IgD-negative memory B cell (primary cell): ENCODE results near the gene LCN2. TPM values are rescaled to one million over a fixed set of nuclear protein-coding genes. Genes with fewer than 3 reads are reported as not detected.

Experiments used
- H3K27ac Mint-ChIP-seq, 3 donors: one replicate each; pipeline ENCODE4 v1.8.0; 2020 to 2022; ENCODE audit warnings: mild to moderate bottlenecking in 3 of 3, mixed read lengths in 3 of 3, moderate library complexity in 1 of 3
- H3K27me3 Mint-ChIP-seq: one replicate; pipeline ENCODE4 v1.8.0; 2021; ENCODE audit warnings: mixed read lengths
- H3K36me3 Mint-ChIP-seq: one replicate; pipeline ENCODE4 v1.8.0; 2020; ENCODE audit warnings: mild to moderate bottlenecking, mixed read lengths
- H3K4me1 Mint-ChIP-seq, 3 donors: one replicate each; pipeline ENCODE4 v1.8.0; 2020 to 2022; ENCODE audit warnings: mixed read lengths in 3 of 3, mild to moderate bottlenecking in 1 of 3
- H3K4me3 Mint-ChIP-seq, 4 donors: one replicate each; pipeline ENCODE4 v1.8.0; 2020 to 2022; ENCODE audit warnings: mild to moderate bottlenecking in 4 of 4, mixed read lengths in 4 of 4, moderate library complexity in 3 of 4
- H3K9me3 Mint-ChIP-seq, 3 donors: one replicate each; pipeline ENCODE4 v1.8.0; 2020 to 2021; ENCODE audit warnings: mixed read lengths in 3 of 3, mild to moderate bottlenecking in 1 of 3
- polyA plus RNA-seq: library from polyadenylated mRNA; unstranded; fragments of 300-500 nt; fragmentation: Illumina TruSeq; gene quantifications from one replicate; pipeline ENCODE4 v1.2.3, GENCODE V29; 2021

Gene LCN2
- polyA plus RNA-seq, 1 donor from 2014 or later = 1.5 TPM

- Mint-ChIP-seq H3K9me3 (no peaks in the 10 kb centered on the region), H3K27ac (peak overlapping the region in 2 of 3 donors; percentile 36 to 55), H3K36me3 (no peaks in the 10 kb centered on the region), H3K4me3 (peak overlapping the region; percentile 77 to 90 (median 85)), H3K4me1 (peaks cover 4 to 13% (median 9%) of the 10 kb centered on the region in 3 donors), H3K27me3 (no peaks in the 10 kb centered on the region)
Measured at GRCh38 chr9:128160603-128160987, 11.3 kb downstream of the LCN2 start.

- H3K4me3 Mint-ChIP-seq = peak overlapping the region; percentile 75 to 90 (median 85)
- peaks cover 4 to 13% (median 9%) of the 10 kb centered on the region in 3 donors for H3K4me1 Mint-ChIP-seq
- peak overlapping the region in 2 of 3 donors; percentile 36 to 55 for H3K27ac Mint-ChIP-seq
- no peaks in the 10 kb centered on the region for H3K27me3 Mint-ChIP-seq
- H3K9me3 Mint-ChIP-seq = no peaks in the 10 kb centered on the region
- no peaks in the 10 kb centered on the region for H3K36me3 Mint-ChIP-seq
Measured at GRCh38 chr9:128161215-128161902, 12.1 kb downstream of the LCN2 start.

GRCh38 chr9:128162215-128163026 is 13.2 kb downstream of the LCN2 start:
- peaks cover 4 to 13% (median 9%) of the 10 kb centered on the region in 3 donors for H3K4me1 Mint-ChIP-seq
- H3K9me3 Mint-ChIP-seq = no peaks in the 10 kb centered on the region
- H3K4me3 Mint-ChIP-seq = peak overlapping the region in 2 of 4 donors; percentile 19 to 75
- H3K27ac Mint-ChIP-seq = peak overlapping the region in 2 of 3 donors; percentile 65 to 67
- H3K27me3 Mint-ChIP-seq = no peaks in the 10 kb centered on the region
- H3K36me3 Mint-ChIP-seq = peaks cover 2% of the 10 kb centered on the region

- Mint-ChIP-seq H3K4me3 (peak overlapping the region in 1 of 4 donors; percentile 75), H3K27ac (peak overlapping the region in 1 of 3 donors; percentile 67), H3K36me3 (peaks cover 2% of the 10 kb centered on the region), H3K27me3 (no peaks in the 10 kb centered on the region), H3K9me3 (no peaks in the 10 kb centered on the region), H3K4me1 (peaks cover 4 to 13% (median 9%) of the 10 kb centered on the region in 3 donors)
Measured at GRCh38 chr9:128163027-128163515, 13.8 kb downstream of the LCN2 start.

GRCh38 chr9:128163523-128164306 is 14.5 kb downstream of the LCN2 start:
- Mint-ChIP-seq H3K4me3 (peak overlapping the region in 1 of 4 donors; percentile 52), H3K27ac (no peak overlapping the region), H3K4me1 (peaks cover 4 to 13% (median 11%) of the 10 kb centered on the region in 3 donors), H3K27me3 (no peaks in the 10 kb centered on the region), H3K36me3 (peaks cover 2% of the 10 kb centered on the region), H3K9me3 (no peaks in the 10 kb centered on the region)

GRCh38 chr9:128164307-128164885 is 15.1 kb downstream of the LCN2 start:
- H3K4me3 Mint-ChIP-seq = peak overlapping the region in 1 of 4 donors; percentile 52
- H3K36me3 Mint-ChIP-seq = peaks cover 3% of the 10 kb centered on the region
- peaks cover 4 to 10% (median 9%) of the 10 kb centered on the region in 3 donors for H3K4me1 Mint-ChIP-seq
- H3K27ac Mint-ChIP-seq = peak overlapping the region in 1 of 3 donors; percentile 19
- H3K27me3 Mint-ChIP-seq = no peaks in the 10 kb centered on the region
- no peaks in the 10 kb centered on the region for H3K9me3 Mint-ChIP-seq

GRCh38 chr9:128166169-128166568 is 16.9 kb downstream of the LCN2 start:
- Mint-ChIP-seq H3K27me3 (no peaks in the 10 kb centered on the region), H3K27ac (no peak overlapping the region), H3K36me3 (peaks cover 3% of the 10 kb centered on the region)

GRCh38 chr9:128167209-128167608 is 18.0 kb downstream of the LCN2 start:
- peaks cover 3% of the 10 kb centered on the region for H3K36me3 Mint-ChIP-seq
- H3K27ac Mint-ChIP-seq = no peak overlapping the region
- H3K4me3 Mint-ChIP-seq = no peak overlapping the region

More at GRCh38 chr9:128166169-128166568, 16.9 kb downstream of the LCN2 start:
- Mint-ChIP-seq H3K4me3 (no peak overlapping the region), H3K9me3 (no peaks in the 10 kb centered on the region), H3K4me1 (peaks cover under 1 to 4% (median 2%) of the 10 kb centered on the region in 3 donors)

GRCh38 chr9:128168731-128169308 is 19.6 kb downstream of the LCN2 start:
- Mint-ChIP-seq H3K27ac (peak overlapping the region in 1 of 3 donors; percentile 87), H3K4me3 (no peak overlapping the region), H3K27me3 (no peaks in the 10 kb centered on the region), H3K9me3 (no peaks in the 10 kb centered on the region), H3K36me3 (peaks cover 5% of the 10 kb centered on the region), H3K4me1 (peaks cover 0 to 1% (median 0%) of the 10 kb centered on the region in 3 donors)

More at GRCh38 chr9:128167209-128167608, 18.0 kb downstream of the LCN2 start:
- Mint-ChIP-seq H3K9me3 (no peaks in the 10 kb centered on the region), H3K4me1 (peaks cover 0 to 3% (median 0%) of the 10 kb centered on the region in 3 donors), H3K27me3 (no peaks in the 10 kb centered on the region)

GRCh38 chr9:128169492-128169891 is 20.2 kb downstream of the LCN2 start:
- Mint-ChIP-seq H3K27ac (no peak overlapping the region), H3K9me3 (no peaks in the 10 kb centered on the region), H3K36me3 (peaks cover 5% of the 10 kb centered on the region), H3K4me1 (peaks cover 0 to 1% (median 0%) of the 10 kb centered on the region in 3 donors), H3K27me3 (no peaks in the 10 kb centered on the region), H3K4me3 (no peak overlapping the region)

GRCh38 chr9:128169925-128170324 is 20.7 kb downstream of the LCN2 start:
- Mint-ChIP-seq H3K4me3 (no peak overlapping the region), H3K27ac (no peak overlapping the region), H3K36me3 (peaks cover 5% of the 10 kb centered on the region)

GRCh38 chr9:128174062-128174461 is 24.8 kb downstream of the LCN2 start:
- Mint-ChIP-seq H3K27ac (no peak overlapping the region), H3K9me3 (no peaks in the 10 kb centered on the region), H3K27me3 (no peaks in the 10 kb centered on the region), H3K36me3 (peaks cover 4% of the 10 kb centered on the region), H3K4me1 (no peaks in the 10 kb centered on the region), H3K4me3 (no peak overlapping the region)

More at GRCh38 chr9:128169925-128170324, 20.7 kb downstream of the LCN2 start:
- Mint-ChIP-seq H3K4me1 (peaks cover 0 to 1% (median 0%) of the 10 kb centered on the region in 3 donors), H3K27me3 (no peaks in the 10 kb centered on the region), H3K9me3 (no peaks in the 10 kb centered on the region)

GRCh38 chr9:128175102-128175563 is 25.9 kb downstream of the LCN2 start:
- Mint-ChIP-seq H3K9me3 (no peaks in the 10 kb centered on the region), H3K4me1 (no peaks in the 10 kb centered on the region), H3K4me3 (no peak overlapping the region), H3K27ac (peak overlapping the region in 1 of 3 donors; percentile 54), H3K36me3 (peaks cover 4% of the 10 kb centered on the region), H3K27me3 (no peaks in the 10 kb centered on the region)

GRCh38 chr9:128175726-128176125 is 26.5 kb downstream of the LCN2 start:
- Mint-ChIP-seq H3K4me1 (no peaks in the 10 kb centered on the region), H3K4me3 (no peak overlapping the region), H3K27me3 (no peaks in the 10 kb centered on the region), H3K27ac (no peak overlapping the region), H3K36me3 (peaks cover 4% of the 10 kb centered on the region), H3K9me3 (no peaks in the 10 kb centered on the region)
